GM18909 (cell line): ENCODE data around the gene CA11.
"Not testable (repeated sequence)": the region's sequence is repeated elsewhere in the genome, so short reads cannot be mapped to it uniquely, and the experiment has no call there.

Experiments used
- ATAC-seq: cut with Tn5 transposase; IDR thresholded peaks from one replicate; pipeline ENCODE4 v1.9.1; 2021; ENCODE audit warnings: mild to moderate bottlenecking; ENCODE audit not compliant: unreplicated experiment, poor library complexity

Gene CA11

GRCh38 chr19:48646001-48646721 lies at the start of gene CA11:
Gene CA11, minus strand, starts transcription at chr19:48646187. Its CDS starts 555 bp downstream, at chr19:48645632.
- peak; percentile 80 for ATAC-seq

- not testable (repeated sequence) for ATAC-seq
Measured at GRCh38 chr19:48693629-48694028, 47.6 kb upstream of the CA11 start.

DNA sequence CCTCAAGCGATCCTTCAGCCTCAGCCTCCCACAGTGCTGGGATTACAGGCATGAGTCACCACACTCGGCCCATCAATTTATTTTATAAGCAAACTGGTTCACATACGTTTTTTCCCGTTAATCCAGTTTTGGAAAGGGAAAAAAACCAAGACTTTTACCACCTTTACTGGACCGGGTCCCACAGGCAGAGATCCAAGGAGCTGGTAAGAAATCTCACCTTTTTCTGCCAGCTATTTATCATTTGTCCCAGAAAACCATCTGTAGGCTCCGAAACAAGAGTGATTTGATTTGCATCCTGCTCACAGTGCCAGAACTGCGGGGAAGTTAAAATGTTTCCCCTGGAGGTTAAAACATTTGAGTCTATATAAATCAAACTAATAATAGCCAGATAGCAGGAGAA lies 43.5 kb upstream of the CA11 start:
- ATAC-seq: no peak

- no peak for ATAC-seq
Measured at GRCh38 chr19:48687776-48688175, 41.8 kb upstream of the CA11 start.

DNA sequence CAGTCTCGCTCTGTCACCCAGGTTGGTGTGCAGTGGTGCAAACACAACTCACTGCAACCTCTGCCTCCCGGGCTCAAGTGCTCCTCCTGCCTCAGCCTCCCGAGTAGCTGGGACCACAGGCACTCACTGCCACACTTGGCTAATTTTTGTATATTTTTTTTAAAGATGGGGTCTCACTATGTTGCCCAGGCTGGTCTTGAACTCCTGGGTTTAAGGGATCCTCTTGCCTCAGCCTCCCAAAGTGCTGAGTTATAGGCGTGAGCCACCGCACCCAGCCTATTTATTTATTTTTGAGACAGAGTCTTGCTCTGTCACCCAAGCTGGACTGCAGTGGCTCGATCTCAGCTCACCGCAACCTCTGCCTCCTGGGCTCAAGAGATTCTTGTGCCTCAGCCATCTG lies 40.6 kb upstream of the CA11 start:
- not testable (repeated sequence) for ATAC-seq

GRCh38 chr19:48686088-48686487 lies 40.1 kb upstream of the CA11 start:
- ATAC-seq: no peak

- ATAC-seq: no peak
Measured at GRCh38 chr19:48685583-48685982, 39.6 kb upstream of the CA11 start.

DNA sequence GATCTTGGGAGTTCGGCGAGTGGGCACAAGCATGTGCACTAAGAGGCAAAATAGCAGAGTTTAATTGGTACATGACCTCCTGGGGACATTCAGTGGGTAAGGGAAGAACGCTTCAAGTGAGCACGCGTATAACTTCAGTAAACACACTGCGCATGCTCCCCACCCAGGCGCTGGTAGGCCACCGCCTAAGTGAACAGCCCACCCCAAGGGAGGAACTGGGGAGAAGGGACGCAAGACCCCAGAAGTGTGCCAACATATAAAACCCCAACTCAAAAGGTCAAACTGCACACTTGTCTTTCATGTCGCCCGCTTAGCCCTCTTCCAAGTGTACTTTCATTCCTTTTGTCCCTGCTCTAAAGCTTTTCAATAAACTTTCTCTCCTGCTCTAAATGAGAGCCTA lies 37.4 kb upstream of the CA11 start:
- no peak for ATAC-seq

DNA sequence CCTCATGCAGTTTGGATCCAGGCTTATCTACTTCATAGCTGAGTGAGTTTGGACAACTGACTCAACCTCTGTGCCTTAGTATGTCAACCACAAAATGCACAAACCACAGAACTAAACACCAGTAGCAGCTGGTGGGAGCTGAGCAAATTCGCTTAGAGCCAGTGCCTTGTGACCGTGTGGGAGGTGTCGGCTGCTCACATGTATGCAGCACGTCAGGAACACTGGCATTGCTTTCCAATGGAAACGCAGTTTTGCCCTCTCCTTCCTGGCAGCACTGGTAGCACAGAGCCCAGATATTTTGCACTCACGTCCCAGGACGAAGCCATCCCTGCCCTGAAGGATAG lies 35.1 kb upstream of the CA11 start:
- no peak for ATAC-seq

- no peak for ATAC-seq
Measured at GRCh38 chr19:48680436-48681126, 34.6 kb upstream of the CA11 start.

DNA sequence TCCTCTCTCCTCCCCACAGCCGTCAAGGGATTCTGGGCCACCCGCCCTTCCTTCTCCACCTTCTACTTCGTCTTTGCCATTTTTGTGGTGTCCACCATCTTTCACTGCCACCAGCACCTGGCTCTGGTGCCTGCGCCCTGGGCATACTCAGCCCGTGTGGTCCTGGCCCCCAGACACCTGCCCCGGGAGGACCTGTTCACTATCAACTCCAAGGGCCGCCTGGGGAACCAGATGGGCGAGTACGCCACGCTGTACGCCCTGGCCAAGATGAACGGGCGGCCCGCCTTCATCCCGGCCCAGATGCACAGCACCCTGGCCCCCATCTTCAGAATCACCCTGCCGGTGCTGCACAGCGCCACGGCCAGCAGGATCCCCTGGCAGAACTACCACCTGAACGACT lies 34.0 kb upstream of the CA11 start:
- not testable (repeated sequence) for ATAC-seq

GRCh38 chr19:48678201-48678600 lies 32.2 kb upstream of the CA11 start:
- no peak for ATAC-seq

DNA sequence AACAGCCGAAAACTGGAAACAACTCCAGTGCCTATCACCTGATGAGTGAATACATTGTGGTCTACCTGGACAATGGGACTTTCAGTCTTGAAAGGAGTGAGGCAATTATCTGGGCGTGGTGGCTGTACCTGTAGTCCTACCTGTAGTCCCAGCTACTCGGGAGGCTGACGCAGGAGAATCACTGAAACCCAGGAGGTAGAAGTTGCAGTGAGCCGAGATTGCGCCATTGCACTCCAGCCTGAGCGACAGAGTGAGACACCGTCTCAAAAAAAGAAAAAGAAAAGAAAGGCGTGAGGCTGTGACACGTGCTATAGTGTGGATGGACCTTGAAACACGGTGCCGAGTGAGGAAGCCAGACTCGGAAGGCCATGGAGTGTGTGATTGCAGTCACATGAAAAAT lies 30.9 kb upstream of the CA11 start:
- ATAC-seq: no peak

DNA sequence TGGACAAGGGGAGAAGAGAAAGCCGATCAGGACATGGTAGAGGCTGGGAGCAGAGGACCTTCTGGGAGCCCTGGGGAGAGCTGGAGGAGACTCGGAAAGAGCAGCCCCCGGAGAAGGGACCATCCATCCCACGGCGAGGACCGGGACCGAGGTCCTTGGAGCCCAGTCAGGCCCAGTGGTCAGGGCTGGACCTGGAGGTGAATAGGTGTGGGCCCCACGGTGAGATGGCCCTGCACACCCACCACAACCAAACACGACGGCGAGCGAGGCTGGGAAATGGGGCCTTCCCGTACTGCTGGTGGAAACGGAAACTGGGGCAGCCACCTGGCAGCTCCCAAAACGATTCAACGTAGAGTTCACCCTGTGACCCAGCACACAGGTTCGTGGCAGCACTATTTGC lies 30.5 kb upstream of the CA11 start:
- no peak for ATAC-seq

DNA sequence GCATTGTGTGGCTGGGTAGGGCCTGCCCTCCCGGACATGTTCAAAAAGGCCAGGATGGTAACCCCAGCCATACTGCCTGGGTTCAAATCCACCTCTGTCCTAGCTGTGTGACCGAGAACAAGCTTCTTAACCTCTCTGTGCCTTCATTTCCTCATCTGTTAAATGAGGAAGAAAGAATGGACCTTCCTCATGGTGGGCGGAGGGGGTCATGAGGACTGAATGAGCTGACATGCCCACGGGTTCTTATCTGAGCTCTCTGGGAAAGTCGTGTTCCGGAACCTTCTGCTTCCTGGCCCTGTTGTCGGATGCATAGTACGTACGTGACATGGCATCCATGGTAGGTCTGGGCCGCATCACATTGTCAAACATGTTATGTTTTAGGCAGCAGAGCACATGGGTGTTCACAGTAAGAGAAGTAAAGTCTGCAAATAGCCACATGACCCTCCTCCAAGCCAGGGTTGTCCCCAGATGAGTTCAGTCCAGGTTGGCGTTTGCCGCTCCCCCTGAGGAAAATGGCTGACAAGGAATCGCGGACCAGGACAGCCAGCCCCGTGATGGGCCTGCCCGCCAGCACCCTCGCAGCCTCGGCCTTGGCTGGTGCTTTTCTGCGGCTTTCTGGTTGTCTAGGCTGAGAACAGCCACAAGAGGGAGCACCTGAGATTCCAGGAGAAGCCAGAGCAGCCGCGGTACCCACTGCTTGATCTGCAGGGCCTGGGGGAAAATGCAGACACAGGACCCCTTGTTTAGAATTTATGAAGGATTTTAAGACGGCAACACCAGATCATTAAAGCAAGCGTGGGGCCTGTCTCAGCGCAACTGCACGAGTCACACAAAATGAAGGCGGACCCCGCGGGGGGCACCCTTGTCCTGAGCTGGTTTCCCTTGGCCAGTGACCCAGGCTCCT lies 29.2 kb upstream of the CA11 start:
- ATAC-seq: no peak

GRCh38 chr19:48674216-48674809 lies 28.3 kb upstream of the CA11 start:
- ATAC-seq: no peak

DNA sequence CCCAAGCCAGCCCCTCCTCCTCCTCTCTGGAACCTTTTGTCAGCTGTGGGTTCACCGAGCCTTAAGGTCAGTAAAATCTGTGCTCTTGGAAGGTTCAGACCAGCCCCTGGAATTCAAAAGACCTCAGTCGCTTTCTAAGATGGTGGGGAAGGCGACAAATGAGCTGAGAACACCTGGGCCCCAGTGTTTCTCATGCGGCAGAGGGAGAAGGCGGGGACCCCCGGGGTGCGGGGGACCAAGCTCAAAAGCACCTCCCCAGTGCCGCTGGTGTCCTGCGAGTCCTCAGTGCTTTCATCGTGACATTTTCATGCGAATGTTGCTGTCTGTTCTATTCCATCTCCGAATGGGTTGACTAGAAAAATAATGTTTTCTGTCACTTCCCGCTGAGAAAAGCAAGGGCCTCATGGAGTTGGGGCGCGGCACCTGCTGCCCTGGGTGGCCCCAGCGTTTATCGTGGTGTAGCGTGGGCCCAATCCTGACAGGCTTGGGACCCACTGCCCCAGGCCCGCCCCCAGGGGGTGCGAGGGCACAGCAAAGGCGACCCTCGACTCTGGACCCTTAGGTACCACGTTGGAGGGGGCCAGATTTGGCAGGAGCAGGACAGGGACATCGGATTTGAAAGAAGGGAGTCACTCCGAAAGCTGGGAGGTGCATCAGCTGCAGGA lies 27.6 kb upstream of the CA11 start:
- ATAC-seq: no peak

- no peak for ATAC-seq
Measured at GRCh38 chr19:48672994-48673393, 27.0 kb upstream of the CA11 start, which contains the start of gene NTN5. Gene NTN5, minus strand, starts transcription at chr19:48673017. Its CDS starts 2,031 bp downstream, at chr19:48670986.

- ATAC-seq: no peak
Measured at GRCh38 chr19:48671446-48671995, 25.5 kb upstream of the CA11 start.
